Activated naive CD4-positive, alpha-beta T cell treated with anti-CD3 and anti-CD28 coated beads, Interleukin-2, amount 50 U/mL, for 72 hours (primary cell): ENCODE results near the gene TMEM245. TPM values are rescaled to one million over a fixed set of nuclear protein-coding genes. Genes with fewer than 3 reads are reported as not detected.

Experiments used
- ATAC-seq, 2 donors: fragments of 150-1000 bp; cut with Tn5 transposase; 2 replicates each; pipeline ENCODE4 v1.10.0; 2021; ENCODE audit warnings: mild to moderate bottlenecking in 2 of 2, moderate library complexity in 2 of 2
- DNase-seq, 2 donors: peaks; one replicate each; pipeline ENCODE4 v3.0.0; 2021 to 2022; ENCODE audit warnings: low spot score in 2 of 2
- H3K27ac Mint-ChIP-seq, 2 donors: one replicate each; pipeline ENCODE4 v1.8.0; 2022; ENCODE audit warnings: mild to moderate bottlenecking in 2 of 2, mixed read lengths in 2 of 2
- H3K36me3 Mint-ChIP-seq, 2 donors: one replicate each; pipeline ENCODE4 v1.8.0; 2022; ENCODE audit warnings: mixed read lengths in 2 of 2
- H3K9me3 Mint-ChIP-seq, 2 donors: one replicate each; pipeline ENCODE4 v1.8.0; 2022; ENCODE audit warnings: mixed read lengths in 2 of 2
- total RNA-seq, 2 donors: library from RNA; stranded (reverse); gene quantifications; one replicate each; pipeline ENCODE4 v1.2.3, GENCODE V29; 2022

TMEM245 gene
- total RNA-seq, result 10 to 100 TPM; 15.7 to 23.5 TPM

DNA sequence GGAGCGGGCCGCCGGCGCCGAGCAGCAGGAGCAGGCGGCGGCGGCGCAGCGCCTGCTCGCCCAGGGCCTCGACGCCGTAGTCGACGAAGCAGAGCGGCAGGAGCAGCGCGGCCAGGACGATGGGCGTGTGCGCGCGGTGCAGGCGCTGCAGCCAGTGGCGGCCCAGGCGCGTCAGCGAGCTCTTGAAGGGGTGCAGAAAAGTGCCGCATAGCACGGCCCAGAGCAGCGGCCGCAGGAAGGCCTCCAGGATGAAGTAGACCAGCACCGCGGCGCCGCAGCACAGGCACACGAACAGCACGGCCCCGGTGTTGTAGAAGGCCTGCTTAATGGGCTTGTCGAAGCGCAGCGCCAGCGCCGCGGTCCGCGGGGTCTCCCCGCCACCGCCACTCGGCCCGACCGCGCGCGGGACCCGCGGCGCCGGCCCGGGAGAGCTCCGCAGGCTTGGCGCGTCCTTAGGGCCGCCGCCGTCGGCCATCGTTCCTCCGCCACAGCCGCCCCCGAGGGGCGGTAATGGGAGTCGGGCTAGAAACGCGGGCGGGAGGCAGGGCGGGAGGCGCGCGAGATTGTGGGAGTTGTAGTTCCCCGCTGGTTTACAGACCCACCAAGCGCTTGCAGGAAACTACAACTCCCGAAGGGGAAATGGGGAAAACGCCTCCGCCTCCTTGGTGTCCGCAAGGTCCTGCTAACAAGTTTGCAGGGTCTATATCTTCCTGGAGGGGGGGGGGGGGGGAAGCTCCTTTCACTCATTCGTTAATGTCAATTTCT lies at the start of gene TMEM245:
Gene TMEM245, minus strand, starts transcription at position 509 of the 765 bp plus-strand sequence. Its CDS starts 34 bp downstream, at position 475.
- ATAC-seq (peak; percentile 82 to 92), DNase-seq (peak; percentile 86)
- H3K36me3 Mint-ChIP-seq, result peaks cover 21 to 25% of the 10 kb centered on the region in 2 donors
- peak within 1 kb of the TSS; percentile 89 to 94 for H3K27ac Mint-ChIP-seq
- no peaks in the 10 kb centered on the region for H3K9me3 Mint-ChIP-seq

DNA sequence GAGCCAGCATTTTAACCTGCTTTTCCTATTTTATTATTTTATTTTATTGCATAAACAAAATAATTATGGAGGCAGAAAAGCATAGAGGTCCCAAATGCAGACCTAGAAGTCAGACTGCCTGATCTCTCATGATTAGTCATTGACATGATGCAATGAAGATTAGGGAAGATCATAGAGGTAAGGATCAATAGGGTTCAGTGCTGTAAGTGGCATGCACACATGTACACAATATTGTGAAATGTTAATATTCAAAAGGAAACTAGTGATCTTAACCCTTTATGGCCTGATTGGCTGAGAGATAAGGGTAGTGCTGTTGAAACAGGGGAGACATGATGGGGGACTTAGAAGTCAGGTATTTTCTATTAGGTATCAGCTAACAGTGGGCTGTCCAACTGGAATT lies 48.4 kb upstream of the TMEM245 start:
- DNase-seq (no peak), ATAC-seq (peak in 1 of 2 donors; percentile 63)
- H3K27ac Mint-ChIP-seq, result no peak overlapping the region
- peaks cover 18 to 20% of the 10 kb centered on the region in 2 donors for H3K36me3 Mint-ChIP-seq
- peaks cover 0 to 7% of the 10 kb centered on the region in 2 donors for H3K9me3 Mint-ChIP-seq

DNA sequence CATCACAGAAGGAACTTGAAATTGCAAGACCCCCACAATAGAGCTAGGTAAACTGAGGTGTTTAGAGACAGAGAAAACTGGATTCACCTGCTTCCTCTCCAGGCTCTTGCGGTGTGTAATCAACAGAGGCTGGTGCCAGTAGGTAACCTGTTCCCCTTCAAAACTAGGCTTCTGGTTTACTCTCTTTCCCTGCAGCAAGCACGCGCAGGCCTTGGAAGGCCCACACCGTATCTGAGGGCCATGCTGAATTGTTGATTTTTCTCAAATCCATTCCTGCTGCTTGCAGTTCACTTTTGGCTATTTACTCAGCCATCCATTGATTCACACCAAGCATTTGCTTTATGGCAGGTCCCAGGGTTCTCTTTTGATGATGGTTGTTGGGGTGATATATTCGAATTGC lies 48.0 kb upstream of the TMEM245 start:
- no peak for DNase-seq
- no peak for ATAC-seq
- no peak overlapping the region for H3K27ac Mint-ChIP-seq
- H3K36me3 Mint-ChIP-seq, result peaks cover 18 to 20% of the 10 kb centered on the region in 2 donors
- H3K9me3 Mint-ChIP-seq, result peaks cover 0 to 7% of the 10 kb centered on the region in 2 donors

GRCh38 chr9:109166771-109167601 lies 47.2 kb upstream of the TMEM245 start, which contains the start of gene FRRS1L:
Gene FRRS1L, minus strand, starts transcription at chr9:109167249. Its CDS starts 111 bp downstream, at chr9:109167138.
- DNase-seq (no peak), ATAC-seq (no peak)

DNA sequence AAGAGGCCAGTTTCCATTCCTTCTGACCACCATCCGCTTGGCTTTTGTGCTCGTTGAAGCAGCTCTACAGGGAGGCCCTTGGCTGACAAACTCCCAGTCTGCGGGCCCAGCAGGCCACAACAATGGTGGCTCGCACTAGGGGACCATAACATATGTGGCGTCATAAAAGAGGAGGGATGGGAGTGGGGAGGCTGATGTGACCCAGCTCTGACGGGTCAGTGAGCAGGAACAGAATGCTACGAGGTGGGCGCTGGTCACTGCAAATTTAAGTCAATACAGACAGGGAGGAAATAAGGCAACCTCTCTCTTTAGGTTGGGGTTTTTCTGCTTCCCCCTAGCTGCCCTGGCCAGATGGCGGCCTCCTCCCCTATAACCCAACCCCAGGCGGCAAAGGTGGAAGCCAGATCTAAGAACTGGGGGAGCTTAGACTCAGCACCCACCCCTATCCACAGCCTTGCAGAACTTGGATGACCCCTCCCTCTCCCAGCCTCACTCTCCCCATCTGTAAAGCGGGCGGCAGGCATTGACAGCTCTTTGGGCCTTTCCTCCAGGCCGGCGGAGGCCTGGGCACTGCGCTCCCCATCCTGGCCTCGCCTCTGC lies 46.5 kb upstream of the TMEM245 start:
- ATAC-seq, result no peak
- DNase-seq, result no peak
- peaks cover 0 to 8% of the 10 kb centered on the region in 2 donors for H3K9me3 Mint-ChIP-seq
- no peak overlapping the region for H3K27ac Mint-ChIP-seq
- peaks cover 18 to 20% of the 10 kb centered on the region in 2 donors for H3K36me3 Mint-ChIP-seq

More at GRCh38 chr9:109166771-109167601, 47.2 kb upstream of the TMEM245 start, which contains the start of gene FRRS1L:
- Mint-ChIP-seq H3K9me3 (peaks cover 0 to 7% of the 10 kb centered on the region in 2 donors), H3K36me3 (peaks cover 18 to 20% of the 10 kb centered on the region in 2 donors), H3K27ac (no peak within 1 kb of the TSS)

DNA sequence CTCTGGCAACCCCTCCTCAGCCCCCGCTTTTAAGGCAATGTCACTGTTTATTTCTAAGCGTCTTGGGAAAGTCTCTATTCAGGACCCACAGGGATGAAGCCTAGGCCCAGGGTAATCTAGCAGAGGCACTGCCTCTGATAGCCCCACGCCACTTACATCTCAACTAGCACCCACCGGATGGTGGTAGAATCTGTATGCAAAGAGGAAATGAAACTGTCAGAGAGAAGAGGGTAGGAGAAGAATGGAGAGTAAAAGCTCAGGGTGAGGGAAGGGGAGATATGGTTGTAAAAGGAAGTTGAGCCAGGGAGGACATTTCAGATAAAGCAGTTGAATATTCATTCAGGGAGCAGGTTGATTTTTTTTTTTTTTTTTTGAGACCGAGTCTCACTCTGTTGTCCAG lies 44.3 kb upstream of the TMEM245 start:
- no peak overlapping the region for H3K27ac Mint-ChIP-seq
- no peak for ATAC-seq
- DNase-seq, result no peak
- H3K9me3 Mint-ChIP-seq, result peaks cover 0 to 12% of the 10 kb centered on the region in 2 donors
- peaks cover 18 to 20% of the 10 kb centered on the region in 2 donors for H3K36me3 Mint-ChIP-seq

- peaks cover 0 to 12% of the 10 kb centered on the region in 2 donors for H3K9me3 Mint-ChIP-seq
- H3K36me3 Mint-ChIP-seq, result peaks cover 18 to 20% of the 10 kb centered on the region in 2 donors
- no peak for ATAC-seq
These were observed 43.4 kb upstream of the TMEM245 start for GRCh38 chr9:109163194-109163593.

DNA sequence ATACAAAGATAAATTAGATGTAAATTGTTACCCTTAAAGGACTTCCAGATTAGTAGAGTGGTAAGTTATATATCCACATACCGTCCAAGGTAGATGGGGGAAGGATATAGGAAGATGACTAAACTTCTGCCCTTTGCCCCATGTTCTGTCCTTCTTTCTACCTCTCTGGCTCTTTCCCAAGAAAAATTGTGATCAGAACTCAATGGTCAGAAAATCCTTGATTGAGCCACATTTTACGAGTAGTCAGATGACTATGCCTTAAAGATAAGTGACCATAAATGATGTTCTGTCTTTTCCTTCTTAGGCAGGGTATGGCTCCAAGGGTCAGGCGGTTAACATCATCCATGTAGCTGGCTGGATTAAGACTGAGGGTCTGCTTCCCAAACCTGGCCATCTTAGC lies 42.9 kb upstream of the TMEM245 start:
- Mint-ChIP-seq H3K36me3 (peaks cover 18 to 20% of the 10 kb centered on the region in 2 donors), H3K27ac (no peak overlapping the region), H3K9me3 (peaks cover 0 to 12% of the 10 kb centered on the region in 2 donors)
- ATAC-seq (no peak), DNase-seq (no peak)

More at GRCh38 chr9:109163194-109163593, 43.4 kb upstream of the TMEM245 start:
- H3K27ac Mint-ChIP-seq, result no peak overlapping the region
- DNase-seq, result no peak

DNA sequence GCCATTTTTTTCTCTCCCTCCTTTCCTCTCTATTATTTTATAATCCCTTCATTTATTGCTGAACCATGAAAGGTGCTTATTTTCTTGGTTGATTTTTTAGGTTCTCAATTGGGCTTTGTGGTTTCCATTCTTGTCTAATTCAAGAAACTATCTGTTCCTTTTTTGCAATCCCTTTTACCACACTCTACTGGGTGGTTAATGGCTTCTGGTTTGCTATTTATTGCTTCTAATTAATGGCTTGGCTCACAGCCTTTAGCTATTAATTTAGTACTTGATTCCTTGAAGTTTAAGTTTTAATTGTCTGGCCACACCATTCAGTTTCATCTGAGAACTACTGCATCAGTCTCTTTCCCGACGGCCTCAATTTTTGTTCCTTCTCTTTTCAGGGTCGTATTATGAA lies 41.7 kb upstream of the TMEM245 start:
- Mint-ChIP-seq H3K27ac (no peak overlapping the region), H3K9me3 (peaks cover 0 to 12% of the 10 kb centered on the region in 2 donors), H3K36me3 (peaks cover 13 to 15% of the 10 kb centered on the region in 2 donors)
- DNase-seq (no peak), ATAC-seq (no peak)

DNA sequence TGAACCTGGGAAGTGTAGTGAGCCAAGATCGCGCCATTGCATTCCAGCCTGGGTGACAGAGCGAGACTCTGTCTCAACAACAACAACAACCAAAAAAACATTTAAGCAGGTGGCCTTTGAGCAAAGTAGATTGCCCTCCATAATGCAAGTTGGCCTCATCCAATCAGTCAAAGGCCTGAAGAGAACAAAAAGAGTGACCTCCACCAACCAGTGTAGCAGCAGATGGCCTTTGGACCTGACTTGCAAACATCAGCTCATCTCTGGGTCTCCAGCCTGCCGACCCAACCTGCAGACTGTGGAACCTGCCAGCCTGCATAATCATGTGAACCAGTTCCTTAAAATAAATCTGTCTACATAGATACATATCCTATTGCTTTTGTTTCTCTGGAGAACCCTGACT lies 39.8 kb upstream of the TMEM245 start:
- DNase-seq, result no peak
- no peaks in the 10 kb centered on the region for H3K36me3 Mint-ChIP-seq
- peaks cover 0 to 5% of the 10 kb centered on the region in 2 donors for H3K9me3 Mint-ChIP-seq
- ATAC-seq, result no peak
- H3K27ac Mint-ChIP-seq, result no peak overlapping the region

- Mint-ChIP-seq H3K36me3 (peaks cover 0 to 9% of the 10 kb centered on the region in 2 donors), H3K27ac (no peak overlapping the region), H3K9me3 (peaks cover 5 to 12% of the 10 kb centered on the region in 2 donors)
- ATAC-seq (no peak), DNase-seq (no peak)
These were observed 38.9 kb upstream of the TMEM245 start for GRCh38 chr9:109158651-109159050.

DNA sequence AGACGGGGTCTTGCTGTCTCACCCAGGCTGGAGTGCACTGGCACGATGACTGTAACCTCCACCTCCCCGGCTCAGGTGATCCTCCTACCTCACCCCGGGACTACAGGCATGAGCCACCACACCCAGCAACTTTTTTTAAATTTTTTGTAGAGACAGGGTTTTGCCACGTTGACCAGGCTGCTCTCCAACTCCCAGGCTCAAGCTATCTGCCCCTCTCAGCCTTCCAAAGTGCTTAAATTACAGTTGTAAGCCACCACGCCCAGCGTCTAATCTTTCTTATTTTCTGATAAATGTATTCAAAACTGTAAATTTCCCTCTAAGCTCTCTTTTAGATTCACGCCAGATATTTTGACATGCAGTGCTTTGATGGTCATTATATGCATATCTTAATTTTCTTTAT lies 37.0 kb upstream of the TMEM245 start:
- Mint-ChIP-seq H3K9me3 (peaks cover 5 to 12% of the 10 kb centered on the region in 2 donors), H3K27ac (no peak overlapping the region), H3K36me3 (peaks cover 0 to 16% of the 10 kb centered on the region in 2 donors)
- ATAC-seq, result no peak
- DNase-seq, result no peak

GRCh38 chr9:109150925-109151545 lies 31.3 kb upstream of the TMEM245 start:
- Mint-ChIP-seq H3K27ac (no peak overlapping the region), H3K36me3 (peaks cover 0 to 16% of the 10 kb centered on the region in 2 donors), H3K9me3 (peaks cover 5 to 7% of the 10 kb centered on the region in 2 donors)
- ATAC-seq, result no peak
- DNase-seq, result no peak

- H3K27ac Mint-ChIP-seq, result no peak overlapping the region
- ATAC-seq (no peak), DNase-seq (no peak)
- peaks cover 5 to 7% of the 10 kb centered on the region in 2 donors for H3K9me3 Mint-ChIP-seq
- peaks cover 0 to 16% of the 10 kb centered on the region in 2 donors for H3K36me3 Mint-ChIP-seq
These were observed 30.0 kb upstream of the TMEM245 start for GRCh38 chr9:109149722-109150121.

GRCh38 chr9:109149089-109149488 lies 29.3 kb upstream of the TMEM245 start:
- ATAC-seq (no peak), DNase-seq (no peak)
- peaks cover 0 to 11% of the 10 kb centered on the region in 2 donors for H3K36me3 Mint-ChIP-seq
- peaks cover 4 to 5% of the 10 kb centered on the region in 2 donors for H3K9me3 Mint-ChIP-seq
- no peak overlapping the region for H3K27ac Mint-ChIP-seq

GRCh38 chr9:109145051-109145450 lies 25.3 kb upstream of the TMEM245 start:
- DNase-seq (no peak), ATAC-seq (no peak)
- Mint-ChIP-seq H3K27ac (no peak overlapping the region), H3K36me3 (no peaks in the 10 kb centered on the region), H3K9me3 (no peaks in the 10 kb centered on the region)
